AG04449 (cell line): ENCODE data around the gene RGS12.

Experiments used
- CTCF ChIA-PET: fragments of 350-600 bp; formaldehyde crosslinking; extraction: SDS; loops from one replicate; lab custom pipeline; 2021; ENCODE audit warnings: antibody characterized with exemption; lab: Yijun Ruan, JAX
- POLR2A ChIA-PET: fragments of 400-600, 350-600 bp; formaldehyde crosslinking; extraction: SDS; loops from one replicate; lab custom pipeline; 2020; ENCODE audit warnings: antibody characterized with exemption, inconsistent platforms; lab: Yijun Ruan, JAX
- DNase-seq: peaks from one replicate; pipeline ENCODE4 v3.0.0-alpha.2; 2010; ENCODE audit warnings: low read depth, low spot score
- H3K4me3 ChIP-seq: 2 replicates; pipeline ENCODE4 v1.5.1; 2011; ENCODE audit warnings: low read depth, mild to moderate bottlenecking, control low read depth, low read length
- TF ChIP-seq, protein P1 (sequence below): IDR thresholded peaks from one replicate; pipeline ENCODE4 v1.5.1; 2011; ENCODE audit warnings: mild to moderate bottlenecking, moderate library complexity, low read length, control low read depth, inconsistent platforms; ENCODE audit not compliant: insufficient read depth; ENCODE audit errors: missing control alignments

The RGS12 gene

DNA sequence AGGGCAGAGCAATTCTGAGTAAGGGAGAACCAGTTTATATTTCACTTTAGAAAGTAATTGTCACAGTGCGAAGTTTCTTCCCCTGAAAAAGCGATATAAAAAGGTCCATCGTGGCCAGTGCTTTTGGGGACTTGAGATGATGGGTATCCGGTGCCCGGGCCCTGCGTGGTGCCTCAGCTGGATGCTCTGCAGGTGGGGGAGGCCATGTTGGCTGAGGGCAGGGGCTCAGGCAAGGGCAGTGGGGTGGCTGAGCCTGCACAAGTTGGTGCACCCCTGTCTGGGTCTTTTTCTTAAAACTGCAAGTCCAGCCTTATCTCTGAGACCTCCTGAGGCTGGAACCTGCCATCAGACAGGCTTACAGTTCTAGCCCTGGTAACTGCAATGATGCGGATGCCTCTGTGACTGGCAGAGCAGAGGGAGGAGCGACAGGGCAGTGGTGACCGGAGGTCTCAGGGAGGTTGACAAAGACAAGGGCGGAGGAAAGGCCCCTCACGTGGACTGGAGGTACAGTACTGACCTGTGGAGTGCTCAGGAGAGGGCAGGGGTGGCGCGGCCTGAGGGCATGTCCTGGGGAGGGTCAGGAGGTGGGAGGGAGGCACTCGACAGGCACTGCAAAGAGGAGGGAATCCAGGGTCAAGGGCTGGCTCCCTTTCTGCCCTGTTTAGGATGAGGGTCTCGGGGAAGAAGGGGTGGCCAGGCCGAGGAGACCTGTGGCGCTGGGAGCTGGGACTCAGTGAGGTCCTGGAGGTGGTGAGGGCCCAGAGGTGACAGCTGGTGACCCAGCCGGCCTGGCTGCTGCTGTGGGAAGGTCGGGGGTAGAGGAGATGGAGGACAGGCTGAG lies 1.8 kb downstream of the RGS12 start:
- TF ChIP-seq, protein P1, sequence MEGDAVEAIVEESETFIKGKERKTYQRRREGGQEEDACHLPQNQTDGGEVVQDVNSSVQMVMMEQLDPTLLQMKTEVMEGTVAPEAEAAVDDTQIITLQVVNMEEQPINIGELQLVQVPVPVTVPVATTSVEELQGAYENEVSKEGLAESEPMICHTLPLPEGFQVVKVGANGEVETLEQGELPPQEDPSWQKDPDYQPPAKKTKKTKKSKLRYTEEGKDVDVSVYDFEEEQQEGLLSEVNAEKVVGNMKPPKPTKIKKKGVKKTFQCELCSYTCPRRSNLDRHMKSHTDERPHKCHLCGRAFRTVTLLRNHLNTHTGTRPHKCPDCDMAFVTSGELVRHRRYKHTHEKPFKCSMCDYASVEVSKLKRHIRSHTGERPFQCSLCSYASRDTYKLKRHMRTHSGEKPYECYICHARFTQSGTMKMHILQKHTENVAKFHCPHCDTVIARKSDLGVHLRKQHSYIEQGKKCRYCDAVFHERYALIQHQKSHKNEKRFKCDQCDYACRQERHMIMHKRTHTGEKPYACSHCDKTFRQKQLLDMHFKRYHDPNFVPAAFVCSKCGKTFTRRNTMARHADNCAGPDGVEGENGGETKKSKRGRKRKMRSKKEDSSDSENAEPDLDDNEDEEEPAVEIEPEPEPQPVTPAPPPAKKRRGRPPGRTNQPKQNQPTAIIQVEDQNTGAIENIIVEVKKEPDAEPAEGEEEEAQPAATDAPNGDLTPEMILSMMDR, result no peak
- H3K4me3 ChIP-seq, result no peak overlapping the region; the same call in 1 of the 2 replicates
- DNase-seq, result no peak
- CTCF ChIA-PET, result interaction anchor here (1.2 to 1.4 kb wide), 2 partner anchors 149 to 186 kb away, joined by 3 to 4 read pairs; no protein-coding TSS in a partner anchor
- POLR2A ChIA-PET, result no interaction called here

DNA sequence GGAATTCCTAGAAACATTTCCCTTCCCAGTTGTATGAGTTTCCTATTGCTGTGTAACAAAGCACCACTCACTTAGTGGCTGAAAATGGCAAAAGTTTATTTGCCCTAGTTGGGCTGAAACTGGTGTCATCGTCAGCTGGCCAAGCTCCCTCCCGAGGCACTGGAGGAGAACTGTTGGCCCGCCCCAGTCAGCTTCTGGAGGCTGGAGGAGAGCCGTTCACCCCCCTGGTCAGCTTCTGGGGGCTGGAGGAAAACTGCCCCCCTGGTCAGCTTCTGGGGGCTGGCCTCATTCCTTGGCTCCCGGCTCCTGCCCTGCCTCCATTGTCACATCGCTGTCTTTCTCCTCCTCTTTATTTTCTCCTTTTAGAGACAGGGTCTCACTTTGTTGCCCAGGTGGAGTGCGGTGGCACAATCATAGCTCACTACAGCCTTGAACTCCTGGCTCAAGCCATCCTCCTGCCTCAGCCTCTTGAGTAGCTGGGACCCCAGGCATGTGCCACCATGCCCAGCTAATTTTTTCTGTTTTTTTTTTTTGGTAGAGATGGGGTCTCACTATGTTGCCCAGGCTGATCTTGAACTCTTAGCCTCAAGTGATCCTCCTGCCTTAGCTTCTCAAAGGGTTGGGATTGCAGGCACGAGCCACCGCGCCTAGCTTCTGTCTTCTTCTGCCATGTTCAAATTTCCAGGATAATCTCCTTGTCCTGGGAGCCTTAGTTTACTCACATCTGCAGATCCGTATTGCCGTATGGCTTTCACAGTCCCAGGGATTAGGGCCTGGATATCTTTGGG lies 3.2 kb downstream of the RGS12 start:
- TF ChIP-seq, protein P1, result no peak
- ChIA-PET CTCF (no interaction called here), POLR2A (interaction anchor here (0.6 kb wide), 1 partner anchor 27 kb away, joined by 3 read pairs; no protein-coding TSS in a partner anchor)
- no peak overlapping the region for H3K4me3 ChIP-seq
- DNase-seq, result no peak

DNA sequence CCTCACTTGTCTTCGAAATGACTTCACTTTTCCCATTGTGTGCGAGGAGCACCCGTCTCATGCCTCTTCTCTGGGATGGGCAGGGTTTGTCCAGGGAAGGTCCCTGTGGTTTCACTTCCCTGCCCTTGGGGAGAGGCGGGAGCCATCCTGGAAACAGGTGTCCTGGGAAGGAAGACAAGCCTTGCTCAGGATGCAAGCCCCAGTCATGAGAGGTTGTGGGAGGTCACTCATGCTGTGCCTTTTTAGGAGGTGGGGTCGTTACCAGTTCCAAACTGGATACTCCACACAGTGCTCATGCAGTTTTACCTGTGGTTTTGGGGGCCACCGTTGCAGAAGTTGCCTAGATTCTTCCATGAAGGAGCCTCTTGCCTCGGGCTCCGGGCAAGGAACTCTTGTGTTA lies 3.8 kb downstream of the RGS12 start:
- ChIA-PET POLR2A (no interaction called here), CTCF (no interaction called here)

DNA sequence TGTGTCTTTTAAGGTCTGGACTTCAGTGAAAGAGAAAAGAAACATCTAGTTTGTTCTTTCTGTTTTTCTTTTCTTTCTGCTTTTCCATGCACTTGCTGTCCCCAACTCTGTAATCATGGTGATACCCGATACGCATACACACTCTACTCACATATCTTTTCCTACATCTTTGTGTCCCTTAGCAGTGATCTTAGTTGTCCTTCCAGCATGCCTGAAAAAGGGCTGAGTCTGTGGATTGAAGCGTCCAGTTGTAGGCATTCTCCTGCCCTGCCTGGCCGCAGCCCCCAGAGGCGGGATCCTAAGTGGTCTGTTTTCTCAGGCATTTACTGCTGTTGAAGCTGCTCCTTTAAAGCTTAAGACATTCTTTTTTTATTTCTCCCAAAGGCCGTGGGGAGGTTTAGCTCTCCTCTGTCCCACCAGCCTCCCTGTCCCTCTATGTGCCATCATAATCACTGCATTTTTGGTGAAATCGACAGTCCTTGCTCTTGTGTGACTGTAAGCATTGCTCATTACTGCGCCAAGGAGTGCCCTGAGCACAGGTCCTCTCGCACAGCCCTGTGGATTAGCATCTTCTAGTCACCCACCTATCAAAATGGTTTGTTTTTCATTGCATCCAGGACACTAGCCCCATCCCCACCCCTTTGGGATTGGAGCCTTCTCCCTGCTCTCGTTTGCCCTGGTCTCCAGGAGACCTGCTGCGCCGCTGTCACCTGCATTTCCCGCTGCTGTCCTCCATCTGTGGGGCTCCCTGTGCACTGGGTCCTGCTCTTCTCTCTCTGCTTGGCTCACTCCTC lies 4.4 kb downstream of the RGS12 start:
- H3K4me3 ChIP-seq, result no peak overlapping the region
- no peak for DNase-seq
- POLR2A ChIA-PET, result no interaction called here
- CTCF ChIA-PET, result no interaction called here
- TF ChIP-seq, protein P1, result no peak

More for the DNA sequence above, 3.8 kb downstream of the RGS12 start:
- no peak overlapping the region for H3K4me3 ChIP-seq
- TF ChIP-seq, protein P1, result no peak
- DNase-seq, result no peak

DNA sequence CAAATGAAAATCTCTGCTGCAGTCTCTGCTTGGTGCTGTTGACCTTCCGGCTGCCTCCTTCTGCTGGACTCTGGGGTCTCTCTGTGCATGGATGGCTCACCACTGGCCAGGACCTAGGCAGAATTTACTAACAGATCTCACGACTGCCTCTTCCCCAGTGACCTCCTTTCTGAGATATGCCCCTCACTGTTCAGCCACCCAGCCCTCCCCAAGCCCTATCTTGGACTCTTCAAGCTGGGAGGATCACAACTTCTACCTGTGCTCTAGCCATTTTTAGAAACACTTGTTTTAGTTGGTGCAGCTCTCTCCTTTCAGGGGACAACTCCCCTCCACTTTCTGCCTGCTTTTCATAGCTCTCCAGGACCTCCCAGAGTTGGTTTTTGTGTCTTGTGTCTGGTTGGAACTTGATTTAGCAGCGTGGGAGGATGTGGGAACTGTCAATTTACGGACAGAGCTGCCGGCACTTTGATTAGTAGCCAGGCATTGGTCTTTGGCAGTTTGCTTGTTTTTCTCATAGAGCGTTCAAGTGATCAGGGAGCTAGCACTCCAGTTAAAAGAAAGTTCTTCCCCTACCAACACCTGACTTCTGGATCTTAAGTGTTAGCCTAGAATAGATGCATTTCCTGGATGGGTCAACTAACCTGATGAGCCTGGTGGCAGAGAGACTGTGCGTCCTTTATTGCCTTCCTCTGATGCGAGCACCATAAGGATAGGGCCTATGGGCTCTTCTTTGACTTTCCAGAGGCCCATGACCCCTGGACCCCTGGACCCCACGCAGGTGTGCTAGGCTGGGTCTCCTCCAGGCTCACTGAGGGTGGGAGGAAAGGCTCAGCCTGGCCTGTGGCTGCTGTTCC lies 6.5 kb downstream of the RGS12 start:
- DNase-seq, result no peak
- TF ChIP-seq, protein P1, result no peak
- CTCF ChIA-PET, result no interaction called here

More for the DNA sequence above, 6.5 kb downstream of the RGS12 start:
- POLR2A ChIA-PET, result no interaction called here
- H3K4me3 ChIP-seq, result no peak overlapping the region
